HG03108 (cell line): ENCODE data around the gene SDSL.

Source experiments
- ATAC-seq: cut with Tn5 transposase; IDR thresholded peaks from one replicate; pipeline ENCODE4 v1.9.1; 2021; ENCODE audit warnings: moderate library complexity; ENCODE audit not compliant: unreplicated experiment

SDSL gene

GRCh38 chr12:113467502-113468364 lies 45.6 kb downstream of the SDSL start:
- ATAC-seq: no peak

GRCh38 chr12:113468365-113469223 lies 46.4 kb downstream of the SDSL start:
- ATAC-seq: no peak

- ATAC-seq: no peak
Observed at GRCh38 chr12:113469224-113469948, 47.2 kb downstream of the SDSL start.

GRCh38 chr12:113469949-113470743 lies 48.0 kb downstream of the SDSL start:
- ATAC-seq: no peak

- ATAC-seq: no peak
Observed at GRCh38 chr12:113470871-113471618, 48.9 kb downstream of the SDSL start.

- ATAC-seq: no peak
Observed at GRCh38 chr12:113471619-113472171, 49.5 kb downstream of the SDSL start, which contains the start of gene LHX5. Gene LHX5 (minus strand): TSS chr12:113471871. CDS start chr12:113471498, 373 bp downstream.

- ATAC-seq: no peak
Observed at GRCh38 chr12:113472191-113473121, 50.3 kb downstream of the SDSL start.

- ATAC-seq: no peak
Observed at GRCh38 chr12:113473400-113473799, 51.2 kb downstream of the SDSL start.

GRCh38 chr12:113473942-113474341 lies 51.8 kb downstream of the SDSL start:
- no peak for ATAC-seq

- ATAC-seq: no peak
Observed at GRCh38 chr12:113474635-113475436, 52.7 kb downstream of the SDSL start.

- ATAC-seq: no peak
Observed at GRCh38 chr12:113475451-113476175, 53.4 kb downstream of the SDSL start.

- no peak for ATAC-seq
Observed at GRCh38 chr12:113476176-113476986, 54.2 kb downstream of the SDSL start.

GRCh38 chr12:113477171-113477841 lies 55.1 kb downstream of the SDSL start:
- ATAC-seq: no peak

- ATAC-seq: no peak
Observed at GRCh38 chr12:113477842-113478215, 55.6 kb downstream of the SDSL start.

- no peak for ATAC-seq
Observed at GRCh38 chr12:113478351-113479011, 56.3 kb downstream of the SDSL start.
